HepG2 (cell line): Measurements from ENCODE around the gene MSI2. TPM values are rescaled to one million over a fixed set of nuclear protein-coding genes. Genes with fewer than 3 reads are reported as not detected.

ENCODE experiments used
- CBX1 ChIP-seq: IDR thresholded peaks from one replicate; pipeline ENCODE4 v1.6.1; 2016; ENCODE audit warnings: antibody characterized with exemption, low read depth
- CSRNP2 ChIP-seq: sonication (generic); formaldehyde crosslinking; conservative IDR thresholded peaks from 2 replicates; pipeline ENCODE4 v1.8.0; 2022; ENCODE audit warnings: low read depth, missing genetic modification reagents
- ELF3 ChIP-seq: IDR thresholded peaks from 2 replicates; pipeline ENCODE4 v1.6.1; 2016; ENCODE audit warnings: missing genetic modification reagents, missing compliant biosample characterization
- FOXK1 ChIP-seq: sonication (generic); formaldehyde crosslinking; IDR thresholded peaks from 2 replicates; pipeline ENCODE4 v1.4.0; 2020; ENCODE audit warnings: low read depth, missing genetic modification reagents, borderline replicate concordance
- HINFP ChIP-seq: sonication (generic); formaldehyde crosslinking; IDR thresholded peaks from 2 replicates; pipeline ENCODE4 v1.4.0; 2020; ENCODE audit warnings: low read depth, mild to moderate bottlenecking, missing genetic modification reagents
- HNF1A ChIP-seq, 2 experiments: sonication (generic) in 1 of 2; formaldehyde crosslinking in 1 of 2; IDR thresholded peaks; 2 replicates each; pipeline versions ENCODE4 v1.4.0 to v1.6.1; 2016 to 2020; ENCODE audit warnings: borderline replicate concordance in 1 of 2, low read depth in 1 of 2, mild to moderate bottlenecking in 1 of 2, missing genetic modification reagents in 1 of 2
- MTF2 ChIP-seq: sonication (generic); formaldehyde crosslinking; IDR thresholded peaks from 2 replicates; pipeline ENCODE4 v1.5.0; 2020; ENCODE audit warnings: missing genetic modification reagents, borderline replicate concordance
- NCOA1 ChIP-seq: sonication (generic); formaldehyde crosslinking; IDR thresholded peaks from 2 replicates; pipeline ENCODE4 v1.9.0; 2021; ENCODE audit warnings: missing genetic modification reagents
- PHF20 ChIP-seq: sonication (generic); formaldehyde crosslinking; IDR thresholded peaks from 2 replicates; pipeline ENCODE4 v1.5.0; 2020; ENCODE audit warnings: mild to moderate bottlenecking, missing genetic modification reagents
- RARG ChIP-seq: sonication (generic); formaldehyde crosslinking; IDR thresholded peaks from 2 replicates; pipeline ENCODE4 v1.4.0; 2020; ENCODE audit warnings: low read depth, mild to moderate bottlenecking, missing genetic modification reagents
- SIX1 ChIP-seq: sonication (generic); formaldehyde crosslinking; IDR thresholded peaks from 2 replicates; pipeline ENCODE4 v1.4.0; 2020; ENCODE audit warnings: missing genetic modification reagents, borderline replicate concordance
- SKI ChIP-seq: fragments of 450-650 bp; IDR thresholded peaks from one replicate; pipeline ENCODE4 v1.6.1; 2018; ENCODE audit warnings: mild to moderate bottlenecking; ENCODE audit not compliant: partially characterized antibody
- SRSF9 ChIP-seq: fragments of 200-400 bp; formaldehyde crosslinking; IDR thresholded peaks from 2 replicates; pipeline ENCODE4 v1.6.1; 2018; ENCODE audit warnings: borderline replicate concordance, mild to moderate bottlenecking, low read depth, low read length; ENCODE audit not compliant: insufficient read depth, poor library complexity, severe bottlenecking
- TERF1 ChIP-seq: sonication (generic); formaldehyde crosslinking; IDR thresholded peaks from 2 replicates; pipeline ENCODE4 v1.8.0; 2022; ENCODE audit warnings: mild to moderate bottlenecking, missing genetic modification reagents, moderate library complexity
- ZNF12 ChIP-seq: sonication (generic); formaldehyde crosslinking; IDR thresholded peaks from 2 replicates; pipeline ENCODE4 v1.5.0; 2020; ENCODE audit warnings: missing genetic modification reagents
- ZNF292 ChIP-seq: sonication (generic); formaldehyde crosslinking; IDR thresholded peaks from 2 replicates; pipeline ENCODE4 v1.8.1; 2022; ENCODE audit warnings: mild to moderate bottlenecking, low read depth, missing genetic modification reagents, borderline replicate concordance
- ZNF337 ChIP-seq: sonication (generic); formaldehyde crosslinking; IDR thresholded peaks from 2 replicates; pipeline ENCODE4 v1.5.1; 2020; ENCODE audit warnings: missing genetic modification reagents, low read depth, mild to moderate bottlenecking, borderline replicate concordance
- ZNF44 ChIP-seq: sonication (generic); formaldehyde crosslinking; IDR thresholded peaks from 2 replicates; pipeline ENCODE4 v1.5.1; 2020; ENCODE audit warnings: mild to moderate bottlenecking, missing genetic modification reagents
- ZNF557 ChIP-seq: sonication (generic); formaldehyde crosslinking; IDR thresholded peaks from 2 replicates; pipeline ENCODE4 v1.4.0; 2020; ENCODE audit warnings: missing genetic modification reagents
- ZNF761 ChIP-seq: sonication (generic); formaldehyde crosslinking; conservative IDR thresholded peaks from 2 replicates; pipeline ENCODE4 v1.4.0; 2020; ENCODE audit warnings: mild to moderate bottlenecking, missing genetic modification reagents
- polyA plus RNA-seq, 8 experiments: library from polyadenylated mRNA; depleted of rRNA in 3 of 8; stranded (reverse) in 7 of 8; unstranded in 1 of 8; fragments of >200 nt; fragmentation: Illumina TruSeq in 4 of 8; extraction: Trizol in 4 of 8; gene quantifications; 2 replicates each; pipeline versions ENCODE4 v1.2.1 to v1.2.3, GENCODE V29; 2011 to 2016; ENCODE audit warnings: low read depth in 4 of 8, missing spikeins in 1 of 8, mixed read lengths in 1 of 8; ENCODE audit not compliant: insufficient read depth in 1 of 8
- total RNA-seq, 5 experiments: library from RNA; depleted of rRNA; stranded (reverse); fragments of >200 nt; fragmentation: Illumina TruSeq; extraction: Trizol; gene quantifications; 2 replicates each; pipeline ENCODE4 v1.2.3, GENCODE V29; 2016; ENCODE audit warnings: low read depth in 1 of 5

Gene MSI2
- total and polyA plus RNA-seq, 2 of the 13 experiments (the other 11 are each of a cell fraction or from before 2014, with no cell fraction given) = 77.5 to 78.4 TPM

- TF ChIP-seq HNF1A (IDR thresholded peaks at IDR 0.05; ENCODE audit: low read depth) = peak; percentile 71; the same call in 1 of the 2 replicates
- TF ChIP-seq HNF1A (CRISPR knock-in tag; IDR thresholded peaks at IDR 0.05; ENCODE audit: borderline replicate concordance) = peak; percentile 88; the same call in 1 of the 2 replicates
- TF ChIP-seq SRSF9 = no peak
- peak; percentile 83 for TF ChIP-seq SKI
- no peak for TF ChIP-seq PHF20 (CRISPR knock-in tag)
- no peak for TF ChIP-seq CSRNP2 (CRISPR knock-in tag)
- peak; percentile 44; the same call in 1 of the 2 replicates for TF ChIP-seq ZNF44 (CRISPR knock-in tag)
- TF ChIP-seq ELF3 (CRISPR knock-in tag) = peak; percentile 98
- TF ChIP-seq CBX1 = peak; percentile 80
- no peak for TF ChIP-seq TERF1 (CRISPR knock-in tag)
- peak; percentile 92 for TF ChIP-seq SIX1 (CRISPR knock-in tag)
- no peak for TF ChIP-seq MTF2 (CRISPR knock-in tag)
- peak; percentile 91 for TF ChIP-seq ZNF292 (CRISPR knock-in tag)
- TF ChIP-seq NCOA1 = peak; percentile 89; the same call in 1 of the 2 replicates
- TF ChIP-seq FOXK1 = peak; percentile 87
- 0 out of 2 replicates have a peak, but pooled peaks have one; percentile 48 for TF ChIP-seq HINFP (CRISPR knock-in tag)
- 0 out of 2 replicates have a peak, but pooled peaks have one; percentile 59 for TF ChIP-seq ZNF761
- no peak for TF ChIP-seq ZNF557 (CRISPR knock-in tag)
- TF ChIP-seq ZNF337 (CRISPR knock-in tag) = peak; percentile 76; the same call in 1 of the 2 replicates
- TF ChIP-seq RARG (CRISPR knock-in tag) = no peak
- peak; percentile 98 for TF ChIP-seq ZNF12
These were observed 157.7 kb downstream of the MSI2 start (continued) for GRCh38 chr17:57413848-57414651.
